ENCODE measurements around the gene CFAP65.

CFAP65 gene

DNA sequence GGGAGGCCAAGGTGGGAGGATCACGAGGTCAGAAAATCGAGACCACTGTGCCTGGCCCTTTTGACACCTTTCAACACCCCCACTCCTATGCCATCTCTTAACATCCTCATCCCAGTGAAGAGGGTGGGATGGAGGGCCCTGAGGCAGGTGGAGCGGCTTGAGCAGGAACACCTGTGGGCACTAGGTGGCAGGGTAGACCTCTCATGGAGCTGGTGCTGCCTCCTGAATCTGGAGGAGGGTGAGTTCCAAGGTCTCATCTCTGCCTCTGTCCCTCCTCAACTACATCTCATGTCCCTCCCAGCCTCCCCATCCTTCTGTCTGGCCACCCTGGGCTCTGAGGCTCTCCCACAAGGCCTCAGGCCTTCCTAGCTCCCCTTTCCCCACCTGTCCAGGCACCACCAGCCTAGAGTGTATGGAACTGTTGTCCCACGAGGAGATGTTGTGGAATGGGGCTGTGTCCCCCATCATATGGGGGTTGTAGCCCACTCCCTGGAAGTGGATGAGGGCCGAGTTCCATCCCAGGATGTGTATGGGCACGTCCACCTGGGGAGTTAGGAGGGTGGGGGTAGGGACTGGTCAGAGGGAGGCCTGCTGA lies 31.1 kb downstream of the CFAP65 start:
- no peak for DNase-seq

- DNase-seq: no peak
Measured at GRCh38 chr2:219009294-219009693, 32.0 kb downstream of the CFAP65 start.

GRCh38 chr2:219003979-219004378 lies 37.3 kb downstream of the CFAP65 start:
- no peak for DNase-seq

GRCh38 chr2:219003267-219003634 lies 38.1 kb downstream of the CFAP65 start:
- DNase-seq: no peak

DNA sequence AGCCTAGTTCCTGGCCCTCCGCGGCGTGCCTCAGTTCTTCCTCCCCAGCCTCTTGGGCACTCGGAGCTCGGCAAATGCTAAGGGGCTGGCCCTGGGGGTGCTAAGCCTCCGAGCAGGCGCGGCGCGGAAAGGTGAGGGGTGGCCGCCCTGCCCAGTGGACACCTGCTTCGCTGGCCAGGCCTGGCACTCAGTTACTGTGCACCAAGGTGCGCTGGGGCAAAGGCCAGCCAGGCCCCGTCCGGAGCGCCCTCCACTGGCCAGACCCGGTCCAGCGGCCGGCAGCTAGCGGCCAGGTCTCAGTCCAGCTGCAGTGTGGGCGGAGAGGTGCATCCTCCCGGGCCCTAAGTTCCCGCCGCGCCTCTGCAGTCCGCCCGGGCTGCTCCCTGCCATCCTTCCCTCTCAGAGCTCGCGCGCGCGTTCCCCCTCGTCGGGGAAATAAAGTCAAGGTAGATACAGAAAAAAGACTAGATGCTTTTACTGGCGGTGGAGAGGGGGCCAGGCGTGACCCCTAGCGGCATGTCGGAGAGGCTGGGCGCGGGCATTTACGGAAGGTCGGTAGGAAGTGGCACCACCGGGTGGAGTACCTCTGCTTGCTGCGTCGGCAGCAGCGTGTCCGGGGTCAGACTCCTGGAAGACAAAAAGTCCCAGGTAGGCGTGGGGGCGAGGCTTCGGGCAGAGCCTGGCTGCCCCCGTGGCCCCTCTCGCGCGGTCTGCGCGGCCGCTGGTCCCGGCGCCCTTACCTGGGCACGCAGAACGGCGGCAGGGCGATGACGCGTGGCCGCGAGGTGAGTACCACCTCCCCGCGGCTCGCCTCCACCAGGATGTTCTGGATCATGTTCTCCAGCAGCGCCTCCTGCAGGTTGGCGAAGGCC lies 38.7 kb downstream of the CFAP65 start:
- DNase-seq: no peak

DNA sequence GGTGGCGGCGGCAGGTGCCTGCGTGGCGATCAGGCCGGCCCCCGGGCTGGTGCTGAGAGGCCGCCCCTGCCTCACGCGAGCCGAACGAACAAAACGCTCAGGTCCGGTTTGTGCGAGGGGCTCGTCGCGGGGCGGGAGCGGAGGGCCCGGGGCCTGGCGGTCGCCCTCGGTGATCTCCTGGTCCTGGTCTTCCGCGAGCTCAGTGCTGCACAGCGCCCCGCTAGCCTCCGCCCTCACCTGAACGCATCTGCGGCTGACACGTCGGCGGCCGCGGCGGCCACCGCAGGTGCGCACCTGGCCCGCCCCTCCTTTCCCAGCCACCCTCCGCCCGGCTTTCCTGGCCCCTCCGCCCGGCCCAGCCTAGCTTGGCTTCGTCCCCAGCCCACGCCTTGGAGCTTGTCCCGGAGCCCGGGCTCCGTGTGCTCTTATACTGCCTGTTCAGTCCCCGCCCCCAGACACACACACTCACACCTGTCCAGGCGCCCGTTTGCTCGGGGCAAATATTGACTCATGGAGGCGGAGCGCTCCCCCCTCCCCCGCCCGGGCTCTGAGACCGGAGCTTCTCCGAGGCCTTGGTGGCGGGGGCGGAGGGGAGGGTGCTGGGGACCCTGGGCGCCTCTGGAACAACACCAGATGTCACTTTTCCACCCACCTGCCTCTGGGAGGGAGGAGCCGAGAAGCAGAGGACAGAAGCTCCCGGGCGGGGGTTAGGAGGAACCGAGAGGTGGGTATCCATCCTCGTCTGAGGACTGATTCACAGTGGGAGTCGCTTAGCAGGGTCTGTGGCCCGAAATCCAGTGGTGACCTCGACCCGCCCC lies 39.5 kb downstream of the CFAP65 start:
- DNase-seq: no peak

GRCh38 chr2:219001100-219001576 lies 40.2 kb downstream of the CFAP65 start:
- DNase-seq: no peak

DNA sequence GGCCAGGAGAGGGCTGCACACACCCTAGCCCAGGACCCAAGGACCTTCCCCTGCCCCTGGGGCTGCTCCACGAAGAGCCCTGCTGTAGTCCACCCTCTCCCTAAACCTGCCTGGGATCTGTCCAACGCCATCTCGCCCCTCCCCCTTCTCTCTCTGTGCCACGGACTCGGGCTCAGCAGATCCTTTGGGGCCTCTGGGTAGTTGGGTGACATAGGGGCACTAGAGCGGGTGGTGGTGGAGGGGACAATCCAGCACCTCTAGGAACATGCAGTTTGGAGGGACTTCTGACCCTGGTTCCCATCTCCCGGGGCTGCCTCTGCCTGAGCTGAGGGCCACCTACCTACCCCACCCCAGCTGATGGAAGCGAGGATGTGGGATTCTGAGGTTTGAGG lies 40.8 kb downstream of the CFAP65 start:
- no peak for DNase-seq

DNA sequence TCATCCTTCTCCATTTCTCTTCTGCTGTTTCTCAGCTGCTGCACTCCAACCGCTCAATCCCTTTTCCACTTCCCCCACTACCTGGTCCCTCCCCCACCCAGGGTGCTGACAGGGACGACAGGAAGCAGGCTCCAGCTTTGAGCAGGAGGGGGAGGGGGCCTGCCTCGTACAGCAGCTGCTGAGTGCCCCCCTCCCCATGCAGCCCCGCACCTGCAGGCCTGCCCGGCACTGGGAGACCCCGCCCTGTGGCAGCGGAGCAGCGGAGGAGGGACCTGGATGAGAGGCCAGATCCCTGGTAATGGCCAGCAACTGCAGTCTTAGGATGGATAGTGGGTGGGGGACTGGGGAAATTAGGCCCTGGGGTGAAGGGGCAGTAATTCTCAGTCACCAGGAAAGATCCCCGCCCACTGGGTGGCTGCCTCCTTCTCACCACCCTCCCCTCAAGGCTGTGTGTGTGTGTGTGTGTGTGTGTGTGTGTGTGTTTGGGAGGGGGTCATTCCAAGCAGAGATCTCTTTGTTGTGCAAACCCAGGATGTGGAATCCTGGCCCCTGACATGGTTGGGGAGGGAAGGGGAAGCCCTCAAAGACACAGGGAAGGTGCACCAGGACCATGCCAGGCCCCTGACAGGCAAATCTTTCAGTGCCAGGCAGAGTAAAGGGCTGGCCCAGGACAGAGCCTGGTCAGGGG lies 41.3 kb downstream of the CFAP65 start:
- no peak for DNase-seq

- no peak for DNase-seq
Measured at GRCh38 chr2:218999021-218999880, 42.1 kb downstream of the CFAP65 start.

DNA sequence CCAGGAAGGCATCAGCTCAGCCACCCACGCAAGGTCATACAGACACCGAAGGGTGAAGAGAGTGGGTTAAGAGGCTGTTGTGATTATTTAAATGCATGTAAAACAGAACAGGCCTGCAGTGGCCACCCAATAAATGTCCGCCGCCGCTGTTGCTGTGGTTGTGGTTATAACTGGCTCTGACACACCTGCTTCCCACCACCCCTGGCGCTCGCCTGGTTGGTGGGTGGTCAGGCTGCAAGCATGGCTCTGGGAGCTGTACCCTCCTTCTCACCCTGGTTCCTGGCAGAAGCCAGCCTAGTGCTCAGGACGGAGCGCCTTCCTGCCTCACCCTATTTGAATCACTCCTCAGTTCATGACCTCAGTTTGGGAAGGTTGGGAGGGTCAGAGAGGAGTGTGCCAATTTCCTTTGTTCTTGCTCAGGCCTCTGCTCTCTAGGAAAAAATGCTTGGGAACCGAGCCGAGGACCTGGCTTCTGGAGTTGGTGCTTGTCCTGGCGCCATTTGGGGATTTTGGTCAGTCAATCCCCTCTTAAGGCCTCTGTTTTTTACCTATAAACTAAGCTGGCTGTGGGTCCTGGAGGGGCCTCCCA lies 42.8 kb downstream of the CFAP65 start:
- DNase-seq: no peak

DNA sequence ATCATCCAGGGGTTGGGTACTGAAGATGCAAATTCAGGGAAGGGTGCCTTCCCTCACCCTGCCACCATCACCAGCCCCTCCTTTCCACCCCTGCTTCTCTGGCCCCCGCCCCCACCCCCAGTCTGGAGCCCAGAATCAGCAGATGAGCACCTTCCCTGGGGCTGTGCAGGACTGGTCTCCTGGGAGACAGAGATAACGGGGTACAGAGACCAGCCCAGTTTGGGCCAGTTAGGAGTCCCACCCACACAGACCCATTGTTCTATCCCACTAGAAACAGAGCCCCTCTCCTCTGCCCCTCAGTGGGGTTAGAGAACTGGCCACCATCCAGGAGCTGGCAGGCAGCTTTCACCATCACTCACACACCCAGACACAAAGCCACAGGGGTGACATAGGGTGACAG lies 43.6 kb downstream of the CFAP65 start:
- DNase-seq: no peak

DNA sequence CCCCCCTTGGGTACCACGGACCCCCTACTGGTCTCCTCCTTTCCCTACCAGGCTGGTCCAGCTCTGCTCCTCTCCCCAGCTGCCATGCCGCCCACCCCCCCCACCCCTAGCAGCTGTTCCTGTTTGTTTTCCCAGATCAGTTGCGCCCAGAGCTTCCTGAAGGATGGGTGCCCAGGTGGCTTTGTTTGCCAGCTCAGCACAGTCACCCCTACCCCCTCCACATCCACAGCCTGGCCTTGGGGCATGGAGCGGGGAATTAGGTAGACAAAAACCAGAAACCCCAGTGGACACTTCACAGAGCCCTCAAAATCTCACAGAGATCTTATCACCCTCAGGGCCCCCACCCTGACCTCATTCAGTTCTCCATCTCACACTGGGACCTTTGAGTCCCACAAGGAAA lies 44.4 kb downstream of the CFAP65 start:
- DNase-seq: no peak

GRCh38 chr2:218995972-218996711 lies 45.2 kb downstream of the CFAP65 start:
- DNase-seq: no peak

DNA sequence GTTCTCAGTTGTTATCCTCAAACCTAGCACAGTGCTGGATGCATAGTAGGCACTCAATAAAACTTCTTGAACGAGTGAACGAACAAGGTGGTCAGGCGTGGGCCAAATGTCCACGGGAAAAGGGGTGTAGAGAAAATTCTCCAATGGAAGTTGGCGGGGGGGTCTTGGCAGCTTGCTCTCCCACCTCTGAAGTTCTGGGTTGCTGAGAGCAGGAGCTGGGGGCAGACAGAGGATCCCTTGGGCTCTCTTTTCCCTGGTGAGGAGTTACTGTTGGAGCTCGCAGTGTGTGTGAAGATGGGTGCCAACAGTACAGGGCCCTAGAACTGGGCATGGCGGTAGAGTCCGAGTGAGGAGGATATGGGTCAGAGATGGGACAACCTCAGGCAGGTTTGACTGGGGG lies 45.8 kb downstream of the CFAP65 start:
- no peak for DNase-seq

- no peak for DNase-seq
Measured at GRCh38 chr2:218993345-218994315, 47.7 kb downstream of the CFAP65 start, which contains the start of gene CRYBA2. CRYBA2 (minus strand) TSS chr2:218993422; CDS start chr2:218993176, 246 bp downstream.

GRCh38 chr2:218992703-218993344 lies 48.5 kb downstream of the CFAP65 start:
- no peak for DNase-seq

GRCh38 chr2:218992196-218992595 lies 49.1 kb downstream of the CFAP65 start:
- DNase-seq: no peak

DNA sequence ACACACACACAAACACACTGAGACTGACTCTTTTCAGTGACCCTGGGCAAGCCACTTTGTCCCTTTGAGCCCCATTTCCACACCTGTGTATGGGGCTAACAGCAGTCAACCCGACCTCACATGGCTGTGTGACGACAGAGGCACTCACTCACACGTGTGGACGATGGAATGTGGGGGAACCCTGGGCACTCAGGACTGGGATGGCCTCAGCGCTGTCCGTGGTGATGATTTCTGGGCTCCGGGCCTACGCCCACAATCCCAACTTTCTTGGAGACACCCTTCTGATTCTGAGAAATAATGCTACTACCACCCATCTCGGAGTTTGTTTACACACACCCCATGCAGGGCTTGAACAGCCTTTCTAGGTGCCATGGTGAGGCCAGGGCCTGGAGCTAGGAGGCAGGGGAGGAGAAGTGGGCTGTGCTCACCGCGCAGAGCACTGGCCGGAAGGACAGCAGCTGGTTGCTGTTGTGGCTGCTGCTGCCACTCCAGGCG lies 49.6 kb downstream of the CFAP65 start:
- no peak for DNase-seq

Measured in SIG-M5 (cell line).